GM18507 (cell line): Measurements from ENCODE around the gene CST9.
"Not testable (repeated sequence)": the region's sequence is repeated elsewhere in the genome, so short reads cannot be mapped to it uniquely, and the experiment has no call there.

Experiments used
- DNase-seq: peaks from one replicate; pipeline ENCODE4 v3.0.0; 2011; ENCODE audit warnings: low read depth; ENCODE audit not compliant: insufficient read length; ENCODE audit errors: extremely low spot score
- FAIRE-seq: peaks from 2 replicates; lab custom pipeline; 2011; peaks lifted over from hg19 to GRCh38; lab: Jason Lieb, UNC

Gene CST9

DNA sequence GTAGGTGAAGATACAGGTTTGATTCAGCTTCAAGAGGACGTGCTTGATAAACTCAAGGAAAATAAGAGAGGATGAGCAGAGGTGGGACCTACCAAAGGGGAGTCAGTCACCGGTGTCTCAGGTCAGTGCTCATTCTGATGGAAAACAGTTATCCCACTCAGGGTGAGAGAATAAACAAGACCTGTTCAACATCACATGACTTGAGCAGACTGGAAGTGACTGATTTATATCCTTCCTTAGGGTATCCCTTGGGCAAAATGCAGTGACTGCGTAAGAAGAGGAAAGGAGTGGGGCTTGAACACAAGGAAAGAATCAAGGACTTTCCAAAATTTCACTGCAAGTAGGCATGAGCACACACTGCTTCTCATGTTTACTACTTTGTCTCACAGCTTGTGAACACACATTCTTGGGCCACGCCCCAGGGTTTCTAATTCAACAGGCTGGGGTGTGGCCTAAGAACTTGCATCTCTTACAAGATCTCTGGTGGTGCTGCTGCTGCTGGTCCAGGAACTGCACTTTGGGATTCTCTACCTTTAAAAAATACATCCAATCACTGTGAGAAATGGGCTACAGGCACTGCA, 20.4 kb upstream of the CST9 start:
- no peak for DNase-seq
- FAIRE-seq, result no peak

DNA sequence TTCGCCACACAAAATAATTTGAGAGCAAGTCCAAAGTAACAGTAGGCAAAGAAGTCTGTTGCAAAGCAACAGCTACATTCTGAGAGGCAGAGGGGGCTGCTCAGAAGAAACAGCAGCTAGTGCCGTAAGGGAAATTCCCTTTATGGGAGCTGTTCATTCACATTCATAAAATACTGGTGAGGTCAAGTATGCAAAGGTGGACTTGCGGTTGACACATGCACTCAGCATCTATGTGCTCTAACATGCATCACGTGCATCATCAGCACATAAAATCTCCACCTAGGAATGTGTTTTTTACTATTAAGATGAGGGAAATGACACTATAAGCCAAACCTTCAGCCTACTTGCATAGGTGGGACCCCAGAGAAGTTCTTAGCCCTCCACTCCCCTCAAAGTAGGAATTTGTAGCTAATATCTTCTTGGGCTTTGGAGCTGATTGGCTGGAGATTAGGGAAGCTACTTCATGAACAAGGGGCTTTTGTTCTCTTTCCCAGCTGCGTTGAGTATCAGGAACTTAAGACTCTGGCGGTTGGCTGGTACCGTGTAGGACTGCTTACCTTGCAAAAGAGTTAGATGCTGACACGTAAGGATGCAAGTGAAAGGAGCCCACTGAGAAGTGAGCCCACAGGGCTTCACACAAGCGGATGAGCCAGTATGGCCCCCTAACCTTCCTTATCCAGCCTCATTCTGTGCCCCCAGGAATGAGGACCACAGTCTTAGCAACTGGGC, 19.7 kb upstream of the CST9 start:
- FAIRE-seq (peak; percentile 21), DNase-seq (no peak)

DNA sequence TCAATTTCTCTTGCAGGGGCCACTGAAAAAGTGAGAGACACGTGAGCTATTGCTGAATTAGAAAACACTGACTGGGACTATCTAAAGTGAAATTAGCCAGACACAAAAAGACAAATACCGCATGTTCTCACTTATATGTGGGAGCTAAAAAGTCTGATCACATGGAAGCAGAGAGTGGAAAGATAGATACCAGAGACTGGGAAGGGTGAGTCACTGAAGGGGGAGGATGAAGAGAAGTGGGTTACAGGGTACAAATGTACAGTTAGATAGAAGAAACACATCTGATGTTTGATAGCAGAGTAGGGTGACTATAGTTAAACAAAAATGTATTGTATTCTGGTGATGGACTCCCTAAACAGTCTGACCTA, 18.6 kb upstream of the CST9 start:
- no peak for FAIRE-seq
- DNase-seq, result no peak

DNA sequence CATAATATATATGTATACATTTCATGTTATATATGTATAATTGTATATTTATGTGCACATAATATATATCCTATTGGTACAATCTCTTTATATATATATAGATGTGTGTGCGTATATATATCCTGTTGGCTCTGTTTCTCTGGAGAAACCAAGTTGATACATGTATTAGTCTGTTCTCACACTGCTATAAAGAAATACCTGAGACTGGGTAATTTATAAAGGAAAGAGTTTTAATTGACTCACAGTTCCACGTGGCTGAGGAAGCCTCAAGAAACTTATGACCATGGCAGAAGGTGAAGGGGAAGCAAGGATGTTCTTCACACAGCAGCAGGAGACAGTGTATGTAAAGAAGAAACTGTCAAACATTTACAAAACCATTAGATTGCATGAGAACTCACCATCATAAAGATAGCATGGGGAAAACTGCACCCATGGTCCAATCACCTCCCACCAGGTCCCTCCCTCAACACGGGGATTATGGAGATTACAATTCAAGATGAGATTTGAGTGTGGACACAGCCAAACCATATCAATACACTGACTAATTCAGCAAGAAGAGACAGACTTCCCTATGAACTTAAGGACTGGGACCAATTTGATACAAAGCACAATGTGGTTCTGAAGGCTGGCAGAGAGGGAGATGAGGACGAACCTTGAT, 18.1 kb upstream of the CST9 start:
- DNase-seq (no peak), FAIRE-seq (no peak)

DNA sequence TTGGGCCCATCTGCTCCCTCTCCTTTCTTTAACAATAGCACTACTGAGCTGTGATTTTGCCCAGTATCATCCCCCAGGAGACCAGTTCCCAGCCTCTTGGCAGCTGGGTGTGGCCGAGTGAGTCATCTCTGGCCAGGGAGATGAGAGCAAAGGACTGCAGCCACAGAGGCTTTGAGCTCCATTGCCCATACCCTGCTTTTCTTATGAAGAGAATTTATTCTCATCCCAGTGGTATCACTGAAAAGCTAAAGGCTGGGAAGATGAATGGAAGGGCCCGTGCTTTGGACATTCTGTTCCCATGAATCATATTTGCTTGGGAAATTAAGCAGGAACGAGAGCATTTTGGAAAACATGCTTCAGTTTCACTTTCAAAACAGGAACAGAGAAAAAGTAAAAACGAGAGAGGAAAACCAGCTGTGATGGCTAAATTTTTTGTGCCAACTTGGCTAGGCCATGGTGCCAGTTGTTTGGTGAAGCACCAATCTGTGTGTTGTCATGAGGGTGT, 17.2 kb upstream of the CST9 start:
- FAIRE-seq (peak; percentile 29), DNase-seq (no peak)

DNA sequence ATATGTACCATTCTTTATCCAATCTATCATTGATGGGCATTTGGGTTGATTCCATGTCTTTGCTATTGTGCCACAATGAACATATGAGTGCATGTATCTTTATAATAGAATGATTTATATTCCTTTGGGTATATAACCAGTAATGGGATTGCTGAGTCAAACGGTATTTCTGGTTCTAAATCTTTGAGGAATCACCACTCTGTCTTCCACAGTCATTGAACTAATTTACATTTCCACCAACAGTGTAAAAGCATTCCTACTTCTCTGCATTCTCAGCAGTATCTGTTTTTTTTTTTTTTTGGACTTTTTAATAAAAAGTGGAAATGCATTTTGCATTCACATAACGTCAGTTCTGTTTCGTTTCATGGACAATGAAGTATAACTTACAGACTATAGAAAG, 16.7 kb upstream of the CST9 start:
- not testable (repeated sequence) for FAIRE-seq, DNase-seq

DNA sequence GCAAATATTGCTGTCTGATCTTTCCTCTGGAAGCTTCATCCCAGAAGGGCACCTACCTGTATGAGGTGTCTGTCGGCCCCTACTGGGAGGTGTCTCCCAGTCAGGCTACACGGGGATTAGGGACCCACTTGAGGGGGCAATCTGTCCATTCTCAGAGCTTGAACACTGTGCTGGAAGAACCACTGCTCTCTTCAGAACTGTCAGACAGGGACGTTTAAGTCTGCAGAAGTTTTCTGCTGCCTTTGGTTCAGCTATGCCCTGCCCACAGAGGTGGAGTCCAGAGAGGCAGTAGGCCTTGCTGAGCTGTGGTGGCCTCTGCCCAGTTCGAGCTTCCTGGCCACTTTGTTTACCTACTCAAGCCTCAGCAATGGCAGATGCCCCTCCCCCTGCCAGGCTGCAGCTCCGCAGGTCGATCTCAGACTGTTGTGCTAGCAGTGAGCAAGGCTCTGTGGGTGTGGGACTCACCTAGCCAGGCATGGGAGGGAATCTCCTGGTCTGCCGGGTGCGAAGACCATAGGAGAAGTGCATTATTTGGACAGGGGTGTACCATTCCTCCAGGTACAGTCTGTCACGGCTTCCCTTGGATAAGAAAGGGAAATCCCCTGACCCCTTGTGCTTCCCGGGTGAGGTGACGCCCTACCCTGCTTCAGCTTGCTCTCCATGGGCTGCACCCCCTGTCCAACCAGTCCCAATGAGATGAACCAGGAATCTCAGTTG, 15.1 kb upstream of the CST9 start:
- DNase-seq, FAIRE-seq: not testable (repeated sequence)

DNA sequence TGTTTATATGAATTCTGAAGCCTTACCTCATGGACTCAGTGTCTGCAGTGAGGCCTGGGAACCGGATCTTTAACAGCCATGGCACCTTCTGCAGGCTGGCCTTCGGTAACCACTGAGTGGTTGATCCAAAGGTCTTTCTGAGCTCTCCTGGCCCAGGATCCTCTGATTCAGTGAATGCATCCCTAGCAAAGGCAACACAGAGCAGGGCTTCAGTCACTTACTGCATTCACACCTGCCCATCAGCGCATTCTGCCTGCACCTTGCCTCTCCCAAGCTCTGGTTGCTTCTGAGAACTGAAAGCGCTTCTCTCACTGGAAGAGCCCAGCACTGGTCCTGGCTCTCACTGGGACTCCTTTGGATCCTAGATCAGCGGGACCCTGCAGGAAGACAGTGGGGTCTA, 8.4 kb upstream of the CST9 start:
- no peak for FAIRE-seq
- no peak for DNase-seq

DNA sequence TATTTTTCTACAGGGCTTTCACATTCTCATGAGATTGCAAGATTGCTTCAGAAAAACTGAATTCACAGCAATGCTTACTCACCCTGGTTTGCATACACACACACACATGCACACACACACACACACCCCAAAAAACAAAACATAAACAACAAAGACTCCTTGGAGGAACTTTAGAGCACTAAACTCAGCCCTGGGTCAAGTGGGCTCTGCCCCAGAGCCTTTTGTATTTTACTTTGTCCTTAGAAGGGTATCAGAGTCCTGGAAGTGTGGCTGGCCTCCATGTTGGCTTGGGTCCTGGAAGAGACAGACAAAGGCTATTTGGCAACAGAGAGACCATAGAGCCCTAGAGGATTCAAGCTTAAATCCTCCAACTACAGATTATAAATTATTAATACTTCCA, 8.0 kb upstream of the CST9 start:
- DNase-seq (no peak), FAIRE-seq (no peak)

DNA sequence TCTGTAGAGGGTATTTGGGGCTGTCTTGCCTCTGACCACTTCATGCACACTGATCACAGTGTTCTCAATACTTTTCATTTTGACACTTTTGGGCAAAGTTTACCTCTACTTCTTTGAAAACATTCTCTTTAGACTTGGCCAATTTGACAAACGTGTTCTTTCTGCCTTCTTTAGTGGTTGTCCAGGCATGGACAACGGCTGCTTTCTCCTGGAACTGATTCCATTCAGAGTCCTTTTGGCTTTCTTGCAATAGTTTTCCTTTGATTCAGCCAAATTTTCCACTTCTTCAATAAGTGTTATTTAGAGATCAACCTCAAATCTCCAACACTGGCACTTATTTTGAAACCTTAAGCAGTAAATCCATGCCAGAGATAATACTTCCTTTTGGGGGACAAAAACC, 6.7 kb upstream of the CST9 start:
- DNase-seq (no peak), FAIRE-seq (no peak)

DNA sequence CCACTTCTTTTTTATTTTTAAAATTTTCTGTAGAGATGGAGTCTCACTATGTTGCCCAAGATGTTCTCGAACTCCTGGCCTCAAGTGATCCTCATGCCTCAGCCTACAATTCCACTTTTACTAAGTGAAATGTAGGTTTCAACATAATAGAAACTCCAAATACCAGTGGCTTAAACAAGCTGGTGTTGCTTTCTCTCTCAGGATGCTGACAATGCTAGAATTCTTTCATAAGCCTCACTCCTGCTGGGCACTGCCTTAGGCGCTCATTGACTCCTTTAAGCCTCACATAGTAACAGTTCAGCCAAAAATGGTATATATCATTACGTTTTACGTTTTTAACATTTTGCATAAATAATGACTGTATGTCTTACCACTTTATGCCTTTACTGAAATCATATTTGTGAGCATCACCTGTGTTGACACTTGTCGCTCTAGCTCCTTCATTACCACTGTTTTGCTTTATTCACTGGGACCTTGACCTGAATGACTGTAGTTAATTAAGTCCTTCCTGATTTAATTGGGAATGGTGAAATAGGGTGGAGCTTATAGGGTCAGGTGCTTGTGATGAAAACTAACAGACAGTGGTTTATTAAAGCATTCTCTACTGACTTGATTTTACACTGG, 3.9 kb upstream of the CST9 start:
- DNase-seq (no peak), FAIRE-seq (no peak)

DNA sequence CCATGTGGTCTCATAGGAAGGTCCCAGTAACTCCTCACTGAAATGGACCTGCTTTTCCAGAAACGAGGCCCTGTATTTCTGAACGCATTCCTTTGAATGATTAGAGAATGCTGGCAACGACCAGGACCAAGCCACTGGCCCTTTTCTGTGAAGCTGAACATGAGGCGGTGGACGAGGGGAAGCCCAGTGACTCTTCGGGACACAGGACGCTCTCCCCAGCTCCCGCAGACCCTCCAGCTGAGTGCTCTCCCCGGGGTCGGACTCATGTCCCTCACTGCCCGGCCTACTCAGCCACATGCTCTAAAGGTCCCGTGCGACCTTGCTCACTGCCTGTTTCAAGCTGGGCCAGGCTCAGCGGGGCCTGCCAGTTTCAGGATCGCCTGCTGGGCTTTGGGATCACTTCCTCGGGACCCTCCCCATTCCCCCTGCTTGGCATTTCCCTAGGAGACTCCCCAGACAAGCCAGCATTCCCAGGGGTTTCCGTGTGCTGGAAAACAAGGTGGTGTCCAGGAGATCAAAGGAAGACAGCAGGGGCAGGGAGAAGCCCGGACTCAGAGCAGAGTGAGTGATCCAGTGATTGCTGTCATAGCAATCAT, 2.6 kb upstream of the CST9 start:
- DNase-seq (no peak), FAIRE-seq (no peak)

DNA sequence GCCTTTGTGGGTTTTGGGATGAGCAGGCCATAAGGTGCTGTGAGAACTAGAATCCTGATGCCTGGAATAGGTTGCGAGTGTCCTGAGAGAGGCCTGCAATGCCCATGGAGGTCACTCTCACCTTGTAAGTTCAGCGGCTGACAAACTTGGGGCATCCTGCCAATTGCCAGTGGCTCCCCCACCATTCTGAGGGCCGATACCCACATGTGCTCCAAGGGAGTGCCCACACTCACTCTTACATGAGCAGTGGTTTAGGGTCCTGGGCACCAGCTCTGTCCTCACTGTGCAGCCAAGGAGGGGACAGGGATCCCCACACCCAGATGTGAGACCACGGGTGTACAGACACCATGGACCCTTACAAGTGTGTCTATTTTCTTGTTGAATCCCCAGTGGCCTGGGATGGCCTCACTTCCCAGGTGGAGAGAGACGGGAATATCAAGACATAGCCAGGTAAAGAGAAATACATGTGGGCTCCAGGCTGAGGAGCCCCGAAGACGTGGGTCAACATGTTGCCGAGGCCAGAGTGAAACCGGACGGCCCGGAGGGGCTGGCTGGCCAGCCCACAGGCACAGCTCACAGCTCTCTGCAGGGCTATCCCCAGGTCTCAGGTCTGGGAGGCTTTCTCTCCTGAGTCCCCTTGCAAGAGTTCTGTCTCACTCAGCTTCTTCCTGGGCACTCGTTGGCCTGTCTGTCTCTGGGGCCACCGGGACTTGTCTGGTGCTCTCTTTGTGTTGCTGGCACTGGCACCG, 2.0 kb upstream of the CST9 start:
- FAIRE-seq (no peak), DNase-seq (no peak)

DNA sequence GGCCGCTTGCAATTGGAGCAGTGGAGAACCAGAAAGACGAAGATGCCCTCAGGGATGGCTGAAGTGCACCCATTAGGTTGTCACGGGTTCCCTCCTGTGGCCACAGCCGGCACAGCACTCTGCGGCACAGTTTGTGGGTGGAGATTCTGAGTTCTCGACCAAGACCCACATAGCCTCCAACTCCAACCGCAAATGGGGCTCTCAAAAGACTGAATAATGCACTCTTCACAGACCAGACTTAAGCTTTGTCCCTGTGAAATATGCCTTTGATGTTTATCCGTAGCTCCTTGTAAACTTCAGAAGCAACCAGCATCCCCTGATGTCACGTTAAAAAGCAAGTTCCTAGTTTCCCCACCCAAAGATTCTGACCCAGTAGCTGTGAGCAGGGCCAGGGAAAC, 934 bp upstream of the CST9 start:
- peak; percentile 90 for FAIRE-seq
- peak; percentile 66 for DNase-seq

DNA sequence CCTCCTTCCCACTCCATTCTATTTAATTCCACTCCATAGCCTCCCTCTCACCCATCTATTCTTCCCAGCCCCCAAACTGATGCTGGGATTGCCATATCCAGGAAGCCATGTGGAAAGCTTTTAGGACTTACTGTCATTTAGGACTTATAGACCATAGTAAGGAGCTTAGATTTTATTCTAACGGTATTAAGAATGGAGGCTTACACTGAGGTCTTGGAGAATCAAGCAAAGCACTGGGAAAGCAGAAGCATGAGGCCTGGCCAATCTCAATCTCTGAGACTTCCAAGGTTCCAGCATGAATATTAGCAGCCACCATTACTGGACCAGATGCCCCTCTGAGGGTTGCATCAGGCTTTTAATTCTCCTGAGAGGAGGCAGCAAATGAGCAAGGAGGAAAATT, 1.4 kb downstream of the CST9 start:
- no peak for FAIRE-seq

DNA sequence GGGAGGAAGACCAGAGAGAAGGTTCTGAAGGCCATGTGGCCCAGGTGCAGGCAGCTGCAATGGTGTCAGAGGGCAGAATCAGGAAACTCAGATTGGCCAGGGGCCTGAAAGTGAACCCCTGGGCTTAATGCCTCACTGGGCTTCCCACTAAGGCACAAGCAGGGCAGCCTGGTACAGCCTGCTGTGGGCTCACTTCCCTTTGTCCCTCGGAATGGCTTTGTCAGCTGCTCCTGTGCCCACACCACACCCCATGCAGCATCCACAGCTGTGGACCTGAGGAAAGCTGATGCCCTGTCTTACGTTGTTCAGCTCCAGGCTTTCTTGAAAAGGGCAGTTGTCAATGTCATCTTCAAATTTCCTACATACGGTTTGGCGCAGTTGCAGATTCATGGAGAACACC, 2.4 kb downstream of the CST9 start:
- DNase-seq, result no peak
- no peak for FAIRE-seq

More for the DNA sequence above, 1.4 kb downstream of the CST9 start:
- DNase-seq, result no peak

DNA sequence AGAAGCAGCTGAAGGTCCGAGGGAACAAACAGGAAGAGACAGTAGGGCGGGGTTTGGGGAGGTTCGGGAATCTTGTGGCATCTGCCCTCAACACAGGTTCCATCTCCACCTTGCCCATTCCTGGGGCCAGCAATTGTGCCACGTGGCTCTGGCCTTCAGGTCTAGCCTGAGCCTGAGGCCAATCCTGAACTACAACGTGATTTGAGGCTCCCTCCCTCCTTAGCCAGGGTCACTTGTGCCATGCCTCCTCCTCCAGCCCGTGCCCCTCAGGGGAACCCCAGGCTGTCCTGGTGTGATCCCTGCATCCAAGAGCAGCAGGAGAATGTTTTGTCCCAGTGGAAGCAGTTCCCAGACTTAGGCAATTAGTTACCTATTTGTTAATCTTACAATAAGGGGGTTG, 3.0 kb downstream of the CST9 start:
- DNase-seq (no peak), FAIRE-seq (no peak)

DNA sequence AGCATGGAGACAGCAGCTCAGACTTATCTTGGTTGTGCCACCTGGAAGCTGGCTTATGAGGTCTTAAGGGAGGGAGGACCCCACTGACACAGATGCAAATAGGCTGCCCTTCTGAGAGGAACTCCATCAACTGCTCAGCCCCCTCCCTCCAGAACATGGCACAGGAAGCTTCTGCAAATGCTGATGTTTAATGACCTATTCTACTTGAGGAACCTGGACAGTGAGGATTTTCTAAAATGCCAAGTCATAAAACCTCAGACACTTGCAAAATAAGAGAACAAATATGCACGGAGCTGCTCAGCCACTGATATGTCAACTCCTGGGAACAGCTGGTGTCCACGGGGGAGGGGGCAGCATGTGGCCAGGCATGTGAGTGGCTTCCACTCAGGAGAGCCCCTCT, 3.5 kb downstream of the CST9 start:
- FAIRE-seq (no peak), DNase-seq (no peak)

DNA sequence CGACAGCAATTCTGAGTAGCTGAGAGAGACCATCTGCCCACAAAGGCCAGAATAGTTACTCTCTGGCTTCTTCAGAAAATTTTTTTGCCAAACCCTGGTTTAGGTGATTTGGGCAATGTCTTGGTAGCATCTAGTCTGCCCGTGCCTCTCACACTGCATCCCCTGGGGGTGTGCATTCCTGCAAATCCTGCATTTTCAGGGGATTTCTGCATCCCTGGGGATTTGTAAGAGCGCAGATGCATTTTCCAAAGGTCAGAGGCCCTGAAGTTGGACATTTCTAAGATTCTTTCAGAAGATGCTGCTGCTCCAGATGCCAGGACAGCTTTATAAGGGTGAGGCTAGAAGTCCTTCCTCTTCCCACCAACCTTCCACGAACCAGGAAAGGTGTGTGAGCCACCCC, 4.0 kb downstream of the CST9 start:
- no peak for DNase-seq
- no peak for FAIRE-seq
